SK-N-SH treated with all-trans-retinoic acid at 6 μM for 48 hours (cell line): ENCODE measurements around the gene PLB1.

Experiments
- ARNTL ChIP-seq: fragments of 450-650 bp; formaldehyde crosslinking; IDR thresholded peaks from 2 replicates; pipeline ENCODE4 v1.5.0; 2020; ENCODE audit warnings: low read depth, mild to moderate bottlenecking, moderate library complexity, borderline replicate concordance
- BACH2 ChIP-seq: fragments of 250-450 bp; sonication (Bioruptor Pico); IDR thresholded peaks from 2 replicates; pipeline ENCODE4 v1.9.0; 2021; ENCODE audit warnings: mild to moderate bottlenecking, borderline replicate concordance
- CREB5 ChIP-seq: fragments of 250-450 bp; sonication (Bioruptor Pico); IDR thresholded peaks from 2 replicates; pipeline ENCODE4 v1.5.1; 2020; ENCODE audit warnings: low read depth, mild to moderate bottlenecking, moderate library complexity
- OSR1 ChIP-seq: fragments of 250-450 bp; sonication (Bioruptor Pico); IDR thresholded peaks from 2 replicates; pipeline ENCODE4 v1.8.0; 2022; ENCODE audit warnings: moderate library complexity, mild to moderate bottlenecking, inconsistent platforms
- POU6F1 ChIP-seq: fragments of 250-450 bp; sonication (Bioruptor Pico); IDR thresholded peaks from 2 replicates; pipeline ENCODE4 v1.8.0; 2021; ENCODE audit warnings: low read depth, mild to moderate bottlenecking, moderate library complexity, borderline replicate concordance
- PPARA ChIP-seq: fragments of 250-450 bp; sonication (Bioruptor Pico); IDR thresholded peaks from 2 replicates; pipeline ENCODE4 v1.5.0; 2020; ENCODE audit warnings: mild to moderate bottlenecking, borderline replicate concordance
- TOX ChIP-seq: fragments of 250-450 bp; sonication (Bioruptor Pico); IDR thresholded peaks from 2 replicates; pipeline ENCODE4 v1.8.0; 2021; ENCODE audit warnings: mild to moderate bottlenecking, moderate library complexity, borderline replicate concordance
- ZFP30 ChIP-seq: fragments of 450-650 bp; formaldehyde crosslinking; IDR thresholded peaks from 2 replicates; pipeline ENCODE4 v1.5.0; 2022; ENCODE audit warnings: mild to moderate bottlenecking, moderate library complexity
- ZNF565 ChIP-seq: fragments of 450-650 bp; formaldehyde crosslinking; conservative IDR thresholded peaks from 2 replicates; pipeline ENCODE4 v1.5.0; 2020; ENCODE audit warnings: low read depth, mild to moderate bottlenecking, moderate library complexity
- ZNF70 ChIP-seq: fragments of 450-650 bp; formaldehyde crosslinking; IDR thresholded peaks from 2 replicates; pipeline ENCODE4 v1.5.0; 2020; ENCODE audit warnings: mild to moderate bottlenecking, moderate library complexity
- TF ChIP-seq, protein P1 (sequence below): fragments of 250-450 bp; sonication (Bioruptor Pico); IDR thresholded peaks from 2 replicates; pipeline ENCODE4 v1.8.0; 2020; ENCODE audit warnings: mild to moderate bottlenecking, moderate library complexity, borderline replicate concordance
- TF ChIP-seq, protein P2 (sequence below): fragments of 250-450 bp; sonication (Bioruptor Pico); IDR thresholded peaks from 2 replicates; pipeline ENCODE4 v1.5.0; 2020; ENCODE audit warnings: mild to moderate bottlenecking, moderate library complexity

- TF ChIP-seq ZNF70 (CRISPR knock-in tag) (no peak), POU6F1 (CRISPR knock-in tag) (no peak), PPARA (no peak), BACH2 (CRISPR knock-in tag) (no peak), ZNF565 (CRISPR knock-in tag) (no peak), OSR1 (CRISPR knock-in tag) (no peak), TOX (CRISPR knock-in tag) (no peak), ZFP30 (CRISPR knock-in tag) (no peak), ARNTL (CRISPR knock-in tag) (no peak), CREB5 (CRISPR knock-in tag) (no peak)
- TF ChIP-seq, protein P1, sequence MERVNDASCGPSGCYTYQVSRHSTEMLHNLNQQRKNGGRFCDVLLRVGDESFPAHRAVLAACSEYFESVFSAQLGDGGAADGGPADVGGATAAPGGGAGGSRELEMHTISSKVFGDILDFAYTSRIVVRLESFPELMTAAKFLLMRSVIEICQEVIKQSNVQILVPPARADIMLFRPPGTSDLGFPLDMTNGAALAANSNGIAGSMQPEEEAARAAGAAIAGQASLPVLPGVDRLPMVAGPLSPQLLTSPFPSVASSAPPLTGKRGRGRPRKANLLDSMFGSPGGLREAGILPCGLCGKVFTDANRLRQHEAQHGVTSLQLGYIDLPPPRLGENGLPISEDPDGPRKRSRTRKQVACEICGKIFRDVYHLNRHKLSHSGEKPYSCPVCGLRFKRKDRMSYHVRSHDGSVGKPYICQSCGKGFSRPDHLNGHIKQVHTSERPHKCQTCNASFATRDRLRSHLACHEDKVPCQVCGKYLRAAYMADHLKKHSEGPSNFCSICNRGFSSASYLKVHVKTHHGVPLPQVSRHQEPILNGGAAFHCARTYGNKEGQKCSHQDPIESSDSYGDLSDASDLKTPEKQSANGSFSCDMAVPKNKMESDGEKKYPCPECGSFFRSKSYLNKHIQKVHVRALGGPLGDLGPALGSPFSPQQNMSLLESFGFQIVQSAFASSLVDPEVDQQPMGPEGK (CRISPR knock-in tag), result no peak
- TF ChIP-seq, protein P2, sequence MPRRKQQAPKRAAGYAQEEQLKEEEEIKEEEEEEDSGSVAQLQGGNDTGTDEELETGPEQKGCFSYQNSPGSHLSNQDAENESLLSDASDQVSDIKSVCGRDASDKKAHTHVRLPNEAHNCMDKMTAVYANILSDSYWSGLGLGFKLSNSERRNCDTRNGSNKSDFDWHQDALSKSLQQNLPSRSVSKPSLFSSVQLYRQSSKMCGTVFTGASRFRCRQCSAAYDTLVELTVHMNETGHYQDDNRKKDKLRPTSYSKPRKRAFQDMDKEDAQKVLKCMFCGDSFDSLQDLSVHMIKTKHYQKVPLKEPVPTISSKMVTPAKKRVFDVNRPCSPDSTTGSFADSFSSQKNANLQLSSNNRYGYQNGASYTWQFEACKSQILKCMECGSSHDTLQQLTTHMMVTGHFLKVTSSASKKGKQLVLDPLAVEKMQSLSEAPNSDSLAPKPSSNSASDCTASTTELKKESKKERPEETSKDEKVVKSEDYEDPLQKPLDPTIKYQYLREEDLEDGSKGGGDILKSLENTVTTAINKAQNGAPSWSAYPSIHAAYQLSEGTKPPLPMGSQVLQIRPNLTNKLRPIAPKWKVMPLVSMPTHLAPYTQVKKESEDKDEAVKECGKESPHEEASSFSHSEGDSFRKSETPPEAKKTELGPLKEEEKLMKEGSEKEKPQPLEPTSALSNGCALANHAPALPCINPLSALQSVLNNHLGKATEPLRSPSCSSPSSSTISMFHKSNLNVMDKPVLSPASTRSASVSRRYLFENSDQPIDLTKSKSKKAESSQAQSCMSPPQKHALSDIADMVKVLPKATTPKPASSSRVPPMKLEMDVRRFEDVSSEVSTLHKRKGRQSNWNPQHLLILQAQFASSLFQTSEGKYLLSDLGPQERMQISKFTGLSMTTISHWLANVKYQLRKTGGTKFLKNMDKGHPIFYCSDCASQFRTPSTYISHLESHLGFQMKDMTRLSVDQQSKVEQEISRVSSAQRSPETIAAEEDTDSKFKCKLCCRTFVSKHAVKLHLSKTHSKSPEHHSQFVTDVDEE (CRISPR knock-in tag), result no peak
Observed at GRCh38 chr2:28475088-28475595, 20.7 kb upstream of the PLB1 start.
